Measurements from ENCODE around the gene PCMTD2. TPM values are rescaled to one million over a fixed set of nuclear protein-coding genes. Genes with fewer than 3 reads are reported as not detected.

Gene PCMTD2
- total RNA-seq, 1 donor from 2014 or later = 94.6 TPM

DNA sequence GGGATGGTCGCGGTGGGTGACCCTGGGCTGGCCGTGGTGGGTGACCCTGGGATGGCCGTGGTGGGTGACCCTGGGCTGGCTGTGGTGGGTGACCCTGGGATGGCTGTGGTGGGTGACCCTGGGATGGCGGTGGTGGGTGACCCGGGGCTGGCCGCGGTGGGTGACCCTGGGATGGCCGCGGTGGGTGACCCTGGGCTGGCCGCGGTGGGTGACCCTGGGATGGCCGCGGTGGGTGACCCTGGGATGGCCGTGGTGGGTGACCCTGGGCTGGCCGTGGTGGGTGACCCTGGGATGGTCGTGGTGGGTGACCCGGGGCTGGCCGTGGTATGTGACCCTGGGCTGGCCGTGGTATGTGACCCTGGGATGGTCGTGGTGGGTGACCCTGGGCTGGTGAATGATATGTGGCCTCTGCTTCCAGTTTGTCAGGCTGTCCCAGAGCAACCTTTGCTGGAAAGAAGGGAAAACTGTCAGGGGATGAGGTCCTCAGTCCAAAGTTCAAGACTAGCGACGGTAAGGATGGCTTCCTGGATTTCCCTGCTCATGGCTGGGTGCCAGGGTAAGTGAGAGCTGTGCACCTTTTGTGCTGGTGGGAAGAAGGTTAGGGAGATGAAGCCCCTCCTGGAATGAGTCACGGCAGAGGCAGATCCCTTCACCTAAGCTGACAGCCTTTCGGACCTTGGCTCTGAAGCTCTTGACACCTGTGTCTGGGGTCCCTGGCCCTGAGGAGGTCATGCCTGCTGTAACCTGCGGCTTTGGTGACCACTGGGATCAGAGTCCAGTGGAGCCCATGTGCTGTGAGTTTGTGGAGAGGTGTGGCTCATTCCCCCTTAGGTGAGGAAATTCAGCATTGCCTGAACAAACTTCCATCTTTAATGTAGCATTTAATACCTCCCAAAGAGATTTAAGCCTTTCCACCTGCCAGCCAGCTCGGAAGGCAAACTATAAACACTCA, 19.1 kb upstream of the PCMTD2 start:
- Mint-ChIP-seq H3K4me3 (ENCODE audit: unreplicated experiment) (no peak overlapping the region), H3K27ac (ENCODE audit: unreplicated experiment) (no peak overlapping the region), H3K27me3 (ENCODE audit: unreplicated experiment) (peaks cover 11% of the 10 kb centered on the region), H3K9me3 (ENCODE audit: unreplicated experiment) (no peaks in the 10 kb centered on the region), H3K4me1 (ENCODE audit: unreplicated experiment) (no peaks in the 10 kb centered on the region), H3K36me3 (ENCODE audit: unreplicated experiment) (no peaks in the 10 kb centered on the region)
- no peak for TF ChIP-seq CTCF (IDR thresholded peaks at IDR 0.05)
- no peak for DNase-seq (ENCODE audit: extremely low spot score, unreplicated experiment)

GRCh38 chr20:64237316-64237715, 18.2 kb upstream of the PCMTD2 start:
- Mint-ChIP-seq H3K4me3 (ENCODE audit: unreplicated experiment) (no peak overlapping the region), H3K36me3 (ENCODE audit: unreplicated experiment) (no peaks in the 10 kb centered on the region), H3K27me3 (ENCODE audit: unreplicated experiment) (peaks cover 14% of the 10 kb centered on the region), H3K4me1 (ENCODE audit: unreplicated experiment) (no peaks in the 10 kb centered on the region), H3K9me3 (ENCODE audit: unreplicated experiment) (no peaks in the 10 kb centered on the region), H3K27ac (ENCODE audit: unreplicated experiment) (no peak overlapping the region)
- no peak for TF ChIP-seq CTCF (IDR thresholded peaks at IDR 0.05)
- no peak for DNase-seq (ENCODE audit: extremely low spot score, unreplicated experiment)

- no peaks in the 10 kb centered on the region for H3K4me1 Mint-ChIP-seq (ENCODE audit: unreplicated experiment)
- H3K27me3 Mint-ChIP-seq (ENCODE audit: unreplicated experiment) = peaks cover 21% of the 10 kb centered on the region
- H3K9me3 Mint-ChIP-seq (ENCODE audit: unreplicated experiment) = no peaks in the 10 kb centered on the region
- no peak for DNase-seq (ENCODE audit: extremely low spot score, unreplicated experiment)
- no peak overlapping the region for H3K4me3 Mint-ChIP-seq (ENCODE audit: unreplicated experiment)
- H3K36me3 Mint-ChIP-seq (ENCODE audit: unreplicated experiment) = no peaks in the 10 kb centered on the region
- no peak overlapping the region for H3K27ac Mint-ChIP-seq (ENCODE audit: unreplicated experiment)
- TF ChIP-seq CTCF (IDR thresholded peaks at IDR 0.05) = no peak
Measured at GRCh38 chr20:64238115-64238825, 17.3 kb upstream of the PCMTD2 start.

DNA sequence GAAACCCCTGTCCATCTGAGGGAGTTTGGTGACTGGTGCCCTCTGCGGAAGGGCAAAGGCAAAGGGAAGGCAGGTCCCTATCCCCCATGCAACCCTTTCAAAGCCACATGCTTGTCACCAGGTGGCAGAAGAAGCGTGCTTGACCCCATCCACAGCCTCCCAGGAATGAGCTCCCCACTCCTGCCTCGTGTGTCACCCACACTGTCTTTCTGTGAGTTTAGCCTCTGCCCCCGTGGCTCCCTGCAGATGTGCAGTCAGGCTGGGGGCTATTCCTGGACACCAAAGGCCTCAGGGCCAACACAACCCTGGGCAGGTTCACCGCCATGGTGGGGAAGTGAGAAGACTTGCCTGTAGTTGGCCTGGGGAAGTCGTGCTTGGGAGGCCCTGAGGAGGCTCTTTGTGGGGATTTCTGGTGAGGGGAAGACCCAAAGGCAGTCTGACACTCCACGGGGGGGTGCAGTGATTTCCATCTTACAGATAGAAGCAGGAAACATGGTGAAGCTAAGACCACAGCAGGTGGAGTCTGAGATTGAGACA, 16.6 kb upstream of the PCMTD2 start:
- no peaks in the 10 kb centered on the region for H3K36me3 Mint-ChIP-seq (ENCODE audit: unreplicated experiment)
- H3K9me3 Mint-ChIP-seq (ENCODE audit: unreplicated experiment) = no peaks in the 10 kb centered on the region
- H3K4me3 Mint-ChIP-seq (ENCODE audit: unreplicated experiment) = no peak overlapping the region
- H3K4me1 Mint-ChIP-seq (ENCODE audit: unreplicated experiment) = no peaks in the 10 kb centered on the region
- TF ChIP-seq CTCF (IDR thresholded peaks at IDR 0.05) = no peak
- no peak overlapping the region for H3K27ac Mint-ChIP-seq (ENCODE audit: unreplicated experiment)
- peaks cover 26% of the 10 kb centered on the region for H3K27me3 Mint-ChIP-seq (ENCODE audit: unreplicated experiment)
- DNase-seq (ENCODE audit: extremely low spot score, unreplicated experiment) = no peak

Measured in osteocyte (in vitro differentiated cells).